Right atrium auricular region (tissue), 2 donors: ENCODE measurements around the gene BCOR. TPM values are rescaled to one million over a fixed set of nuclear protein-coding genes. Genes with fewer than 3 reads are reported as not detected.
A peak's percentile ranks its signal among the peaks of the same experiment; 100 is the strongest.

ENCODE experiments used
- DNase-seq: peaks from one replicate; pipeline ENCODE4 v3.0.0-alpha.2; 2019; ENCODE audit warnings: low spot score
- H3K27ac ChIP-seq, 2 donors: fragments of 200-600 bp; sonication (generic); 1 replicate in 1 of 2; 2 replicates in 1 of 2; pipeline ENCODE4 v1.5.1; 2016 to 2019
- H3K27me3 ChIP-seq, 2 donors: fragments of 200-600 bp; sonication (generic); one replicate each; pipeline versions ENCODE4 v1.5.1 to v1.6.0; 2017 to 2019
- H3K36me3 ChIP-seq: fragments of 200-600 bp; sonication (generic); one replicate; pipeline ENCODE4 v1.5.1; 2016
- H3K4me1 ChIP-seq, 2 donors: fragments of 200-600 bp; sonication (generic); one replicate each; pipeline versions ENCODE4 v1.5.1 to v1.6.0; 2017 to 2019
- H3K4me3 ChIP-seq, 2 donors: fragments of 200-600 bp; sonication (generic); 1 replicate in 1 of 2; 2 replicates in 1 of 2; pipeline ENCODE4 v1.5.1; 2017 to 2019; ENCODE audit warnings: mild to moderate bottlenecking in 1 of 2, moderate library complexity in 1 of 2
- H3K9me3 ChIP-seq, 2 donors: fragments of 200-600 bp; sonication (generic); one replicate each; pipeline ENCODE4 v1.5.1; 2019
- CTCF ChIP-seq, 2 donors: fragments of 200-600 bp; sonication (generic); IDR thresholded peaks; one replicate each; pipeline ENCODE4 v1.5.1; 2019; ENCODE audit warnings: antibody characterized with exemption in 2 of 2
- total RNA-seq, 2 donors: library from RNA; depleted of rRNA; stranded (reverse); fragments of >200 nt; gene quantifications; one replicate each; pipeline ENCODE4 v1.1.0, GENCODE V29; 2016

The BCOR gene
- total RNA-seq, 2 donors from 2014 or later = 24.3 to 37.1 TPM

- peaks cover 0 to 64% of the 10 kb centered on the region in 2 donors for H3K4me1 ChIP-seq
- H3K4me3 ChIP-seq = no peak overlapping the region
- no peaks in the 10 kb centered on the region for H3K36me3 ChIP-seq
- no peak for DNase-seq
- H3K27ac ChIP-seq = no peak overlapping the region
- peaks cover 2 to 3% of the 10 kb centered on the region in 2 donors for H3K27me3 ChIP-seq
- no peak for TF ChIP-seq CTCF (IDR thresholded peaks at IDR 0.05)
- H3K9me3 ChIP-seq = no peaks in the 10 kb centered on the region
Observed at GRCh38 chrX:40010550-40011321, 87.0 kb downstream of the BCOR start.

GRCh38 chrX:40009890-40010289 lies 87.9 kb downstream of the BCOR start:
- no peak for DNase-seq
- Histone ChIP-seq H3K9me3 (no peaks in the 10 kb centered on the region), H3K36me3 (no peaks in the 10 kb centered on the region), H3K4me3 (no peak overlapping the region), H3K4me1 (peaks cover 0 to 63% of the 10 kb centered on the region in 2 donors), H3K27ac (no peak overlapping the region), H3K27me3 (peaks cover 4 to 7% of the 10 kb centered on the region in 2 donors)
- no peak for TF ChIP-seq CTCF (IDR thresholded peaks at IDR 0.05)

GRCh38 chrX:40009462-40009851 lies 88.3 kb downstream of the BCOR start:
- Histone ChIP-seq H3K36me3 (no peaks in the 10 kb centered on the region), H3K27me3 (peaks cover 4 to 9% of the 10 kb centered on the region in 2 donors), H3K4me1 (peaks cover 0 to 63% of the 10 kb centered on the region in 2 donors), H3K27ac (peak overlapping the region in 1 of 2 donors; percentile 27), H3K9me3 (no peaks in the 10 kb centered on the region), H3K4me3 (peak overlapping the region in 1 of 2 donors; percentile 36)
- no peak for DNase-seq
- no peak for TF ChIP-seq CTCF (IDR thresholded peaks at IDR 0.05)

- Histone ChIP-seq H3K4me1 (peaks cover 0 to 57% of the 10 kb centered on the region in 2 donors), H3K27me3 (peaks cover 4 to 9% of the 10 kb centered on the region in 2 donors), H3K4me3 (peak overlapping the region in 1 of 2 donors; percentile 36), H3K36me3 (no peaks in the 10 kb centered on the region), H3K9me3 (no peaks in the 10 kb centered on the region), H3K27ac (peak overlapping the region in 1 of 2 donors; percentile 27)
- DNase-seq = no peak
- TF ChIP-seq CTCF (IDR thresholded peaks at IDR 0.05) = no peak
Observed at GRCh38 chrX:40008791-40009461, 88.8 kb downstream of the BCOR start.

- peaks cover 4 to 6% of the 10 kb centered on the region in 2 donors for H3K27me3 ChIP-seq
- no peaks in the 10 kb centered on the region for H3K9me3 ChIP-seq
- H3K4me1 ChIP-seq = peaks cover 0 to 48% of the 10 kb centered on the region in 2 donors
- H3K36me3 ChIP-seq = no peaks in the 10 kb centered on the region
- H3K27ac ChIP-seq = peak overlapping the region in 1 of 2 donors; percentile 27
- TF ChIP-seq CTCF (IDR thresholded peaks at IDR 0.05) = no peak
- no peak for DNase-seq
- peak overlapping the region in 1 of 2 donors; percentile 36 for H3K4me3 ChIP-seq
Observed at GRCh38 chrX:40007756-40008705, 89.7 kb downstream of the BCOR start.
